NCI-H446 (cell line): Measurements from ENCODE around the gene PPP6R3.
"Not testable (repeated sequence)": the region's sequence is repeated elsewhere in the genome, so short reads cannot be mapped to it uniquely, and the experiment has no call there.

Experiments used
- DNase-seq, 2 experiments: peaks; one replicate each; lab custom pipeline; 2025; lab: John Stamatoyannopoulos, UW

The PPP6R3 gene

DNA sequence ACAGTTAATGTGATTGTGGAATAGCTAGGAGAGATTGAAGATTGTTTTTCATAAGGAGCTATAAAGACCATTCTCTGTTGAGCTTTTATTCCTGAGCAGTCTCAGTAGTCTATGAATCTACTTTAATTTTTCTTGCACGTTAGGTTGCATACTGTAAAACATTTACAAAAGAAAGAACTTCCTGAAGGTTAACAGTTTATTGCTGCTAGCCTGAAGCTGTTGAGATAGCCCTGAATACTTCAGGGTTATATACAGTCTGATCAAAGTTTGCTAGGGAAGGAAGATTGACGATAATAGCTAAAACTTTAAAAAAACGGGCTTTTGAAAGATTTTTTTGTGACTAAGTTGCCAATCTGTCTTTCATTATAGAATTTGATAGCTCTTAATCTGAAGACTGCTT is 64.8 kb downstream of the PPP6R3 start:
- no peak for DNase-seq

DNA sequence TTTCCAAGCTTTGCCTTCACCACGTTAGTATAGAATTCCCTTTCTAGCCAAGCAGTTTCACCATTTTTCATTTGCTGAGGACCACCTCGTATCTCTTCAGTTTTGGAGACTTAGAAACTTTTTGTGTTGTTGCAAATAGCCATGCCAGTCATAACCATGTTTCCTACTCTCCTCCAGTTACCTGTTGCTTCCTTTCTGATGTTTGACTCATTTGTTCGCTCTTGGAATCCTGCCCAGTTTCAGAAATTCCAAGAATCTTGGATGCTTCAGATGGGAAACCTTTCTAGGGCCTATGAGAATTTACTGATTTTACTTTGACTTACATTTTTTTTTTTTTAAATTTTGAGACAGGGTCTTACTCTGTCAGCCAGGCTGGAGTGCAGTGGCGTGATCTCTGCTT is 65.4 kb downstream of the PPP6R3 start:
- peak in 1 of 2 experiments; percentile 14 for DNase-seq

DNA sequence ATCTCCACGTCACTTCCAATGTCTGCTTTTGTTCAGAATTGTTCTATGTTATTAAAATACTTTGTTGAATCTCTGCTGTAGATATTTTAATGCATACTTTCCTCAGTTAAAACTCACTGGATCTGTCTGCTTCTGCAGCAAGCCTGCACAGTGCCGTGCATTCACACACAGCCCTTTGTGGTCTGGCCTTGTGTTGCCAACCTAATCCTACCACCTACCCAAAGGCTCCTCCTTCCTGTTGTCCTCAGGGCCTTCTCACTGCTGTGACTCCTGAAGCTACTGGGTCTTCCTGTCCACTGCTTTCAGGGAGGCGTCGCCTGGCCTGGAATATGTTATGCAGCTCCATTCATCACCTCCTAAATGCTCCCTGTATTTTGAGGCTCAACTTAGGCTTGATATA is 67.0 kb downstream of the PPP6R3 start:
- DNase-seq = no peak

GRCh38 chr11:68528630-68529029 is 68.1 kb downstream of the PPP6R3 start:
- DNase-seq = no peak

DNA sequence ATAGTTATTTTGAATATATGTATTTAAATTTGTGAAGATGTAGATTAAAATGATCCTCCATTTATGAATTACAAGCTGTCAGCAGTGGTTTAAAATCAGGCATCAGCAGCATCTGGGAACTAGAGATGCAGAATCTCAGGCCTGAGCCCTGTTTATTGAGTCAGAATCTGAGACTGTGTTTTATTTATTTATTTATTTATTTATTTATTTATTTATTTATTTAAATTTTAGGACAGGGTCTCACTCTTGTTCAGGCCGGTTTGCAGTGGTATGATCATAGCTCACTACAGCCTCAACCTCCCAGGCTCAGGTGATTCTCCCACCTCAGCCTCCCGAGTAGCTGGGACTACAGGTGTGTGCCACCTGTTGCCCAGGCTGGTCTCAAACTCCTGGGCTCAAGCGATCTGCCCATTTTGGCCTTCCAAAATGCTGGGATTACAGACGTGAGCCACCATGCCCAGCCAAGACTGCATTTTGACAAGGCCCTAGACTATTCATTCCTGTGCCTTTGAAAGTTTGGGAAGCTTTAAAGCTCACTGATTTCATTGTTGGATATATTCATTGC is 70.7 kb downstream of the PPP6R3 start:
- DNase-seq = no peak

DNA sequence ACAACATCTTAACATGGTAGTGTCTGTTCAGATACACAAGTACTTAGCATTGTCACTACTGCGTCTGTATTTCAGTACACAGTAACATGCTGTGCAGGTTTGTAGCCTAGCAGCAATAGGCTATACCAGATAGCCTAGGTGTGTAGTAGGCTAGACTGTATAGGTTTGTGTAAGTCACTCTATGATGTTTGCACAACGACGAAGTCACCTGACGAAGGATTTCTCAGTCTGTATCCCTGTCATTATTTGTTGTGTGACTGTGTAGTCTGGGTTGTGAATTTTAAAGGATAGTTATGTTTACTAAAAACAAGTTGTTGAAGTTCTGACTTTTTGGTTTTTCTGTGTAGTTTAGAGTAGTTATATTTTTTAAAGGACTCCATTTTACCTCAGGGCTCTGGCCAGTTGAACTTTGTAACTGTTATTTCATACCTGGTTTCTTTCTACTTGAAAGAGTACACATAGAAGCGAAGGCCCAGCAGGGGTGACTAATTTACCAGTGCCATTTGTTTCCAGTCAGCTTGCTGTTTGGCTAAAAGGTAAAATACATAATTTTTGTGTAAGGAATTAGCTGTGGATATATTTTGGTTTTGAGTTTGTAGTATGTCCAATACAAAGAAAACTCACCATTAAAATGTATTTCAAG is 72.3 kb downstream of the PPP6R3 start:
- no peak for DNase-seq

- no peak for DNase-seq
Measured at GRCh38 chr11:68533945-68534344, 73.4 kb downstream of the PPP6R3 start.

DNA sequence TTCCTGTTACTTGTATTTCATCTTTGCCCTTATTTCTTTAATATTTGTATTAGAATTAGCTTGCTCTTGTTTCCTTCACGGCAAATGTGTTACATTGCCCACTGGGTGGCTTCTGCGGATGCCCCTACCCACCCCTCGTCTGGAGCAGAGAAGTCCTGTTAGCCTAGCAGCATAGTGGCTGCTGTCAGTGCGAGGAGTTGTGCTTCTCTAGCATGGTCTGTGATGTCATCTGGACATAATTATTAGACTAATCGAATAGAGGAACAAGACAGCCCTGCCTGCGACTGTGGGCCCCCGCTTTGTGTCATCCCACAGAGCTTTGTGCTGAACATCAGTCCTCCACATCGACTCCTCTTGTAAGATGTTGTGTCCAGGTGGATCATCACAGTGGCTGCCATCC is 74.5 kb downstream of the PPP6R3 start:
- no peak for DNase-seq

GRCh38 chr11:68536706-68537105 is 76.2 kb downstream of the PPP6R3 start:
- DNase-seq = no peak

- no peak for DNase-seq
Measured at GRCh38 chr11:68538025-68538424, 77.5 kb downstream of the PPP6R3 start.

GRCh38 chr11:68539395-68539794 is 78.8 kb downstream of the PPP6R3 start:
- DNase-seq = no peak

GRCh38 chr11:68540504-68540903 is 80.0 kb downstream of the PPP6R3 start:
- DNase-seq = not testable (repeated sequence)

DNA sequence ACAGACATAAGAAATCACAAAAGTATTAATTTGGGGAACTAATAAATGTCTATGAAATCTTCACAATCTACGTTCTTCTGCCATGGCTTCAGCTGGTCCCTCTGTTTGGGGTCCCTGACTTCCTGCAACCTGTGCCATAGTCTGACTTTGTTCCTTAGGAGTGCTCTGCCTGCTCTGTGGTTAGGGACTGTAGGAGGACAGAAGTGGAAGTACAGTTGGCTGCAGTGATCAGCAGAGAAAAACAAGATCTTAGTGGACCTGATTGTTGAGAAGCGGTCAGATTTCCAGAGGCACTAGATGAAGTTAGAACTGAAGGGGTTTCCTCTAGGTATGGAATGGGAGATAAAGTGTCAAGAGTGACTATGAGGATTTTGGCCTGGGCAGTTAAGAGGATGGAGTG is 80.6 kb downstream of the PPP6R3 start:
- DNase-seq = no peak

GRCh38 chr11:68541991-68542390 is 81.4 kb downstream of the PPP6R3 start:
- no peak for DNase-seq

DNA sequence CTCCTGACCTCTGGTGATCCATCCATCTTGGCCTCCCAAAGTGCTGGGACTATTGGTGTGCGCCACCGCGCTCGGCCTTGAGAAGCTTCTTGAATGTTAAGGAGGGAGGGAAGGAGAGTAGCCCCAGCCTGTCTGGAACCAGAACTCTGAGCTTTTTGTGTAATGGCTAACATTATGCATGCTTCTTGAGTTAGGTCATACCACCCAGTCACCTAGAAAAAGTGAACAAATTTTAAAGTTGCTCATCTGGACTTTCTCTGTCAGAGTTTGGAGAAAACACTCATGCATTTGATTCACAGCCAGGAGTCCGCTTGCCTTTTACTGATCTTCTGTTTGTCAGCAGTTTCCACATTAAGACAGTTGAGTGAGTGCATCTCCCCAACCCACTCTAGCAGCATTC is 82.1 kb downstream of the PPP6R3 start:
- no peak for DNase-seq

DNA sequence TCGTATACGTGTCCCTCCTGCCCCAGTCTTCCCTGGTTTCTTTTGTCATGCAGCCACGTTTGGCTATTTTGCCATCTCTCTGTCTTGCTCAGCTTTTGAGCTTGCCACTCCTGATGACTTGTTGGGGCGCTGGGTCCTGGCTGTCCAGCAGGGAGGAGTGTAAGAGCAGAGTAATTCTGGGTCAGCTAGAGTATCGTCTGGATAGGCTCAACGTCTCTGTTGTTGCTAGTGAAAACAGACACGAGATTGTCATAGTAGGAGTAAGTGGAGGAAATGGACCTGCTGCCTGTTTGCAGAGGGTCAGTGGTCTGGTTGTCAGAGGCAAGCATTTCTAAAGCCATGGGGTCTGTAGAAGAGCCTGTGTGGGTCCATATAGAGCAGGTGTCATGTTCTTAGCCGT is 83.0 kb downstream of the PPP6R3 start:
- no peak for DNase-seq

DNA sequence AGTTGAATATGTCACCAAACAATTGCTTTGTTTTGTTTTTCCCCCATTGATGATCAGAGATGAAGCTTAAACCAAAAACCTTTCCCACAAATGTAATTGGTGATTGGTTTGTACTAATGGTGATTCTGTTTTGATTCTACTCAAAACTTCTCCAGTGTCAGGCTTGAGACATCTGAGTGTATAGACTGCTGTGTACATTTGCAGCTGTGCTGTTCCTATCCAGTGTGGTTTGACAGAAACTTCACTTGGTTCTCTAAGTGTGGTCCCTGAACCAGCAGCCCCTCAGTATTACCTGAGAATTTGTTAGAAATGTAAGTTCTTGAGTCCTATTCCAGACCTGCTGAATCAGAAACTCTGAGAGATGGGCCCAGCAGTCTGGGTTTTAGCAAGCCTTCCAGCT is 84.8 kb downstream of the PPP6R3 start:
- DNase-seq = no peak

GRCh38 chr11:68545796-68546195 is 85.2 kb downstream of the PPP6R3 start:
- DNase-seq = no peak

DNA sequence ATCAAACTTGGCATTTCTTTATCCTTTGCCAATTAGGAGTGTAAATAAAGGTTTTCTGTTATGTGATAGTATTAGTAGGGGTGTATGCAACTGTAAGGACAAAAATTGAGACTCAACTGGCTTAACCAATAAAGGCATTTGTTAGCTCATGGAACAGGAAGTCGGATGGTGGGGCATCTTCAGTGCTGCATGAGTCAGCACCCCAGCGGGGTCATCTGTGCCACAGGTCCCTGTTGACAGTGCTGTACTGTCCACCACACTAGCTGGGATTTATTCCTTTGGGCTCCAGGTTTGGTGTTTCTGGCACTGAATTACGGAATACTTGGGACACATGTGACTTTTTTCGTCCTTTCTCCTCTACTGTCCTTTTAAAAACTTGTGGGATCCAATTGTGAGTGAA is 86.0 kb downstream of the PPP6R3 start:
- DNase-seq = no peak

DNA sequence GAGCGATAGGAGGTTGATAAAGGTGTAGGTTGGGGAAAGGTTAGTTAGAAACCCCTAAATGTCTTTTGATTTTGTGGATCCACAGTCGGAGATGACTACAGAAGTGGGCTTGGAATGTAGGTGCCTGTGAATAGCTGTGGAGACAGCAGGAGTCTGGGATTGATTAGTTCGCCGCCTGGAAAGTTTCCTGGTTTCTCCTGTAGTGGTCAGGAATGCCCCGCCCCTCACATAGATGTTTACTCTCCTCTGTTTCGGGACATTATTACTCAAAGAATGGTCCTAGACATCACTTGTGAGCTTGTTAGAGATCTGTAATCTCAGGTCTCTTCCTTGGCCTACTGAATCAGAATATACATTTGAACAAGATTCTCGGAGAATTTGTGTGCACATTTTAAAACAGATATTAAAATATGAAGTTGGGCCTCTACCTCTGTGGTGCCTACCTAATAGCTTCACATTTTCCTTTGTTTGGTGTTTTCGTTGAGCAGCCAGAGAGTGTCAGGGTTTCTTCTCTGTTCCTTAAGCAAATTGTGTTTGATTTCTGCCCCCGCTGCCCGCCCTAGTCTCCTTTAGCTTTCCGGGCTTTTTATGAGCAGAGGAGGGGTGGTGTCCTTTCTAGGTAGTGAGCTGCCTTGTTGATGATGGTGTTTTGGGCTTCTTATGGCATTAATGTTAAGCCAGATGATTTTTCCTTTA is 89.4 kb downstream of the PPP6R3 start:
- DNase-seq = no peak

DNA sequence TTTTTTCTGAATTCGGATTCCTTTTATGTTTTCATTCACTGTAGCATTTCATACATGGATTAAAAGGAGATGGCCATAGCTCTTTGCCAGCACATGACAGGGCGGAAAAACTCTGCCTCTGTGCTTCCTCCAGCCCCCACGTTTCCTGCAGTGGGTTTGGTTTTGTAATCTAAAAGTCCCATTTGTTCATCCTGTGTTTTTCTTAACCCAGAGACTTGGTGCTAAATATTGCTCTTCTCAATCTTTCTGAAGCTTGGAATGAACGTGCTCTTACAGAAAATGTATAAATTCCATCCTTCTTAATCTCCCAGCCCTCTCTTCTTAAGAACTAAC is 89.9 kb downstream of the PPP6R3 start:
- DNase-seq = no peak

DNA sequence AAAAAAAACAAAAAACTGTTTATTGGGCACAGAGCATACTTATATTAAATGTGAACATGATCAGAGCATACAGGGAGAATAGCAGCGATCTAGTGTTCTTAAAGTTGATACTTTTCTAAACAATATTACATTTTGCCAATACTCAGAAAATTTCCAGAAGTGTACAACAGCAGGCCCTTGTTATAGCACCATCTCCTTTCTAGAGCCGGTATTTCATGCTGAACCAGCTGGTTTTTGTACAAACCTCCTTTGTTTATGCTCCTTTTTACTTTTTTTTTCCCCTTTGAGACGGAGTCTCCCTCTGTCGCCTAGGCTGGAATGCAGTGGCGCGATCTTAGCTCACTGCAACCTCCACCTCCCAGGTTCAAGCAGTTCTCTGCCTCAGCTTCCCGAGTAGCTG is 90.7 kb downstream of the PPP6R3 start:
- DNase-seq = no peak

- no peak for DNase-seq
Measured at GRCh38 chr11:68551777-68552176, 91.2 kb downstream of the PPP6R3 start.

GRCh38 chr11:68552542-68552941 is 92.0 kb downstream of the PPP6R3 start:
- no peak for DNase-seq
